AG09319 (cell line): ENCODE data around the gene TMTC1.

Source experiments
- DNase-seq: peaks from one replicate; pipeline ENCODE4 v3.0.0-alpha.2; 2010; ENCODE audit warnings: low read depth; ENCODE audit errors: extremely low read depth
- TF ChIP-seq, protein P1 (sequence below): IDR thresholded peaks from 2 replicates; pipeline ENCODE4 v1.5.1; 2011; ENCODE audit warnings: low read depth, mild to moderate bottlenecking, inconsistent platforms, low read length, moderate library complexity

Gene TMTC1

GRCh38 chr12:29711381-29711780 lies 72.4 kb downstream of the TMTC1 start:
- TF ChIP-seq, protein P1, sequence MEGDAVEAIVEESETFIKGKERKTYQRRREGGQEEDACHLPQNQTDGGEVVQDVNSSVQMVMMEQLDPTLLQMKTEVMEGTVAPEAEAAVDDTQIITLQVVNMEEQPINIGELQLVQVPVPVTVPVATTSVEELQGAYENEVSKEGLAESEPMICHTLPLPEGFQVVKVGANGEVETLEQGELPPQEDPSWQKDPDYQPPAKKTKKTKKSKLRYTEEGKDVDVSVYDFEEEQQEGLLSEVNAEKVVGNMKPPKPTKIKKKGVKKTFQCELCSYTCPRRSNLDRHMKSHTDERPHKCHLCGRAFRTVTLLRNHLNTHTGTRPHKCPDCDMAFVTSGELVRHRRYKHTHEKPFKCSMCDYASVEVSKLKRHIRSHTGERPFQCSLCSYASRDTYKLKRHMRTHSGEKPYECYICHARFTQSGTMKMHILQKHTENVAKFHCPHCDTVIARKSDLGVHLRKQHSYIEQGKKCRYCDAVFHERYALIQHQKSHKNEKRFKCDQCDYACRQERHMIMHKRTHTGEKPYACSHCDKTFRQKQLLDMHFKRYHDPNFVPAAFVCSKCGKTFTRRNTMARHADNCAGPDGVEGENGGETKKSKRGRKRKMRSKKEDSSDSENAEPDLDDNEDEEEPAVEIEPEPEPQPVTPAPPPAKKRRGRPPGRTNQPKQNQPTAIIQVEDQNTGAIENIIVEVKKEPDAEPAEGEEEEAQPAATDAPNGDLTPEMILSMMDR: no peak
- DNase-seq: no peak

- peak; percentile 39 for DNase-seq
- TF ChIP-seq, protein P1: no peak
Measured at GRCh38 chr12:29710104-29710503, 73.6 kb downstream of the TMTC1 start.

DNA sequence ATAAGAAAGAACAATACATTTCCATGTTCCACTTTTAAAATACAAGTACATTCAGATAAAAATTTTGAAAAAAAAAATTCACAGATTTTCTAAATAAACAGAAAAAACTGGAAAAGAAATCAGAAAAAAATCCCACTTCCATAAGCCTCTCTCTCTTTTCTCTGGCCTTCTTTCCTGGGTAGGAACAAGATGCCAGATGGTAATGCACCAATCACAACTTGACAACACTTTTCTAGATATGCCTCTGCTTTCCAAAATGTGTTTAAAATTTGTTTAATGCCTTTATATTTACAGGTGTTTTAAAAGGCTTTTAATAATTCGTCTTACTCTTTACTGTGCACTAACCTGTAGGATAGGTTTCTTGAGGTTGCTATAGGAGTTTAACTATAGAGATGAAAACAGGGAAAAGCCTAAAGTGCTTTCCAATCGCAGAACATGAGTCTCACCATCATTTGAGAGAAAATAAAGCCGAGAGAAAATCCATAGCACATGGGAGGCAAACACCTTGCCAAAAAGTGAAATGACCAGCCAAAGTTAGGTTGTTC lies 74.2 kb downstream of the TMTC1 start:
- TF ChIP-seq, protein P1: no peak
- no peak for DNase-seq

GRCh38 chr12:29709054-29709453 lies 74.7 kb downstream of the TMTC1 start:
- TF ChIP-seq, protein P1: no peak
- no peak for DNase-seq

DNA sequence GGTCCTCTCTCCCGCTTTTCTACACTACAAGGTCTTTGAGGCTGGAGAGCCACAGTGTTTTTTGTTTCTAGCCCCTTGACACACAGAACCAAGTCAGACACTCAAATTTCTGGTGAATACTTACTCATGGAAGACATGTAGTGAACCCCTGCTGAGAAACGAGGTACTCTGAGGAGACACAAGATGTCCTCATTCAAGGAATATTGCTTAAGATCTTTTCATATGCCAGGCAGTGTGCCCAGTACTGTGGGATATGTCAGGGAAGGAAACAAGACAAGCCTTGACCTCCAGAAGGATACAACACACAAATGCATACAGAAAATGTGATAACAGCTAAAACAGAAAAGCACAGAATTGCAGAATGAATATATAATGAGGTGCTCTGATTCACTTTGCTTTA lies 75.9 kb downstream of the TMTC1 start:
- DNase-seq: no peak
- TF ChIP-seq, protein P1: no peak

- TF ChIP-seq, protein P1: no peak
- DNase-seq: no peak
Measured at GRCh38 chr12:29706311-29706710, 77.4 kb downstream of the TMTC1 start.

GRCh38 chr12:29703528-29703927 lies 80.2 kb downstream of the TMTC1 start:
- no peak for DNase-seq
- TF ChIP-seq, protein P1: no peak
